HG02759 (cell line): ENCODE measurements around the gene TLE5.
"Not testable (repeated sequence)": the region's sequence is repeated elsewhere in the genome, so short reads cannot be mapped to it uniquely, and the experiment has no call there.

Experiments
- ATAC-seq: cut with Tn5 transposase; IDR thresholded peaks from one replicate; pipeline ENCODE4 v1.9.1; 2021; ENCODE audit warnings: mild to moderate bottlenecking, moderate library complexity; ENCODE audit not compliant: unreplicated experiment

TLE5 gene

GRCh38 chr19:3045885-3046697, 16.2 kb downstream of the TLE5 start:
- ATAC-seq: no peak

GRCh38 chr19:3045191-3045590, 17.1 kb downstream of the TLE5 start:
- no peak for ATAC-seq

- ATAC-seq: no peak
Measured at GRCh38 chr19:3042621-3043267, 19.6 kb downstream of the TLE5 start.

GRCh38 chr19:3041761-3042620, 20.3 kb downstream of the TLE5 start:
- no peak for ATAC-seq

- no peak for ATAC-seq
Measured at GRCh38 chr19:3041327-3041726, 21.0 kb downstream of the TLE5 start.

- ATAC-seq: no peak
Measured at GRCh38 chr19:3039641-3040077, 22.6 kb downstream of the TLE5 start.

- ATAC-seq: no peak
Measured at GRCh38 chr19:3039125-3039524, 23.2 kb downstream of the TLE5 start.

GRCh38 chr19:3038214-3038613, 24.1 kb downstream of the TLE5 start:
- ATAC-seq: no peak

- ATAC-seq: not testable (repeated sequence)
Measured at GRCh38 chr19:3036977-3037544, 25.2 kb downstream of the TLE5 start.

- peak; percentile 42 for ATAC-seq
Measured at GRCh38 chr19:3036119-3036976, 25.9 kb downstream of the TLE5 start.

- peak; percentile 85 for ATAC-seq
Measured at GRCh38 chr19:3035542-3036118, 26.7 kb downstream of the TLE5 start.

GRCh38 chr19:3034656-3035541, 27.4 kb downstream of the TLE5 start:
- peak; percentile 10 for ATAC-seq

GRCh38 chr19:3034406-3034655, 28.0 kb downstream of the TLE5 start:
- ATAC-seq: no peak

GRCh38 chr19:3033595-3034405, 28.5 kb downstream of the TLE5 start:
- no peak for ATAC-seq

GRCh38 chr19:3031607-3031867, 30.8 kb downstream of the TLE5 start:
- ATAC-seq: no peak

- no peak for ATAC-seq
Measured at GRCh38 chr19:3029065-3029923, 33.0 kb downstream of the TLE5 start, which contains the start of gene TLE2. TLE2 (minus strand) TSS chr19:3029280; CDS start chr19:3028904, 376 bp downstream.

GRCh38 chr19:3028305-3029064, 33.8 kb downstream of the TLE5 start:
- ATAC-seq: no peak
